ENCODE data around the gene PYGB.

PYGB gene

DNA sequence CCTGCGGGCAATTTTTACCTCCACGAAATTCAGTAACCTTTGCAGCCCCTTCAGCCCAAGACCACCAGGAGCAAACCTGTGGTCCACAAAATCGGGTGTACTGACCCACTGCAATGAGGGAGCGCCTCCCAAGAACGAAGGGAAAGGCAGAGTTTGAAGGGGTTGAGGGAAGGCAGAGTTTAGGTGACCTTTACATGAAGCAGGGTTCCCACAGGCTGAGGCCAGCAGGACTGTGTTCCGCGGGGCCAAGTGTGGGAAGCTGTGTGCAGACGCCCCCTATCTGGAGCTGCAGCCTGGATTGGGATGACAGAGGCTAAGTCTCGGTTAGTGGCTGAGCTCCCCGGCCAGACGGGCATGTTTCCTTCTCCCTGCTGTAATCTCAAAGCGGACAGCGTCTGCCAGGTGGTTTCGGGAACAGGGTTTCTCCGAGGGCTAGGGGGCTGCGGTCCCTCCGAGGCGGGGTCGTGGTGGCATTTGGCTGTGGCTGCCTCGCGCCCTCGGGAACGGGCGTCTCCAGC is 826 bp upstream of the PYGB start:
- Mint-ChIP-seq H3K36me3 (ENCODE audit: low read depth) (peaks cover 5% of the 10 kb centered on the region), H3K4me3 (peak overlapping the region; percentile 93), H3K9me3 (no peaks in the 10 kb centered on the region), H3K4me1 (ENCODE audit: low read depth) (peaks cover 46% of the 10 kb centered on the region), H3K27ac (peak overlapping the region; percentile 31), H3K27me3 (peaks cover 18% of the 10 kb centered on the region)

DNA sequence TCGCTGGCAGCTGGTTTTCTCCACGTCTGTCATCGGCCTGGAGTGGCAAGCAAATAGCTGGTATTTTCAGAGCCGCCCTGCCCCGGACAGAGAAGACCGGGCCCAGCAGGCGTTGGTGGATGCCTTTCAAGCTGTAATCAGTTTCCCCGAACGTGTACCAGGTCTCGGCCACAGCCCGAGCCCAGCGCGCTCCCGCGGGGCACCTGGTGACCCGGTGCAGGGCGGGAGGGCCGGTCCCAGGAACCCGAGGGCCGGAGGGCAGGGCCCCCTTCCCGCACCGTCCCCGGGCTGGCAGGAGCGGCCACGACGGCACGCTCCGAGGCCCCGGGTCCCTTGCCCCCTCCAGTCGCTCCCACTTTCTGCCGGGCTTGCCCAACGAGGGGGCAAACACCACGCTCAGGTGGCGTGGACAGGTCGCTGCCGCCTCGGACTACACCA is 348 bp upstream of the PYGB start:
- H3K4me1 Mint-ChIP-seq (ENCODE audit: low read depth), result peaks cover 50% of the 10 kb centered on the region
- H3K27ac Mint-ChIP-seq, result no peak overlapping the region
- H3K9me3 Mint-ChIP-seq, result no peaks in the 10 kb centered on the region
- H3K36me3 Mint-ChIP-seq (ENCODE audit: low read depth), result peaks cover 9% of the 10 kb centered on the region
- peaks cover 16% of the 10 kb centered on the region for H3K27me3 Mint-ChIP-seq
- H3K4me3 Mint-ChIP-seq, result peak overlapping the region; percentile 93

DNA sequence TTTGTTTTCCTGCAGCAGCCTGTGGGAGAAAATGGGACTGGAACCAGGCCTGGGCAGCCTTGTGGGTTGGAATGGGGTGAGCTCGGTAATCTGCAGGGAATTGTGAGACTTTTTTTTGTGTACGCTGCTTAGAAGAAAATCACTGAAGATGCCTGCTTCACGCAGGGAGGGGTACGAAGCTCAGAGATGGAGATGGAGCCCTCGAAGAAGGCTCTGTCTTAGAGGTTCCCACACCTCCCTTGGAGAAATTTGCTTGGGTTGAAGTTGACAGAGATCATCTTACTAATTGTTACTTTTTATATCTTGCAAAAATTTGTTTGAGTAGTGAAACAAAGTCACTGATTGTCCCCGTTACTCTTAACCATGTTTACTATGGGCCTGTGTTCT is 894 bp downstream of the PYGB start:
- Mint-ChIP-seq H3K27me3 (peaks cover 13% of the 10 kb centered on the region), H3K4me1 (ENCODE audit: low read depth) (peaks cover 61% of the 10 kb centered on the region), H3K4me3 (peak overlapping the region; percentile 93), H3K9me3 (no peaks in the 10 kb centered on the region), H3K36me3 (ENCODE audit: low read depth) (peaks cover 14% of the 10 kb centered on the region), H3K27ac (peak overlapping the region; percentile 86)

DNA sequence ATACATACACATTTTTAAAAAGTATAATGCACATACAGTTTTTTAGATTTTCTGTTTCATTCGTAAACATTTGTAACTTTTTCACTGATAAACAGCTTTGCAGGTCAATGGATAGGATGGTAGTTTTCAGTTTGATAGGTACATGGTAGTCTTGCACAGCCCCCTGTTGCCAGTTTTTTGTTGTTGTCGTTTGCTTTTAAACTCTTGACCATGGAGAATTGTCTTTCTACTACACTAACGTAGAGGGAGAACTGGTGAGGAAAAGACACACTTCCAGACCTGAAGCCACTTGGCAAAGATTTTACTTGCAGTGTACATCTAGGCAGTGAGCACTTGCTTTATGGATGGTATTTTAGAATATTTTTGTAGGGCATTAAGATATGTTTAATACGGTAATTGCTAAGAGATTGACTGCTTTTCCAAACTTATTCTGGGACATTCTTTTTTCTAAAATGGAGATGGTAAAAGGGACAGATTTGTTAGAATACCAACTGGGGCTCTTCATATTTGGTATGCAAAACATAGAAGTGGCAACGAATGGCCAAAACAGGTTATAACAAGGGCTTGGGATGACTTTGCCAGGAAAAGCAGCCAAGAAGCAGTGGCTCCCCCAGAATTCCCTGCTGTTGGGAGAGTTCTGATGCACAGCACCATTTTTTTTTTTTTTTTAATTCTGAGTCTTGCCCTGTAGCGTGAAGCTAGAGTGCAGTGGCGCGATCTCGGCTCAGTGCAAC is 1.5 kb downstream of the PYGB start:
- Mint-ChIP-seq H3K27me3 (peaks cover 13% of the 10 kb centered on the region), H3K27ac (peak overlapping the region; percentile 86), H3K36me3 (ENCODE audit: low read depth) (peaks cover 14% of the 10 kb centered on the region), H3K9me3 (no peaks in the 10 kb centered on the region), H3K4me3 (peak overlapping the region; percentile 93), H3K4me1 (ENCODE audit: low read depth) (peaks cover 61% of the 10 kb centered on the region)

DNA sequence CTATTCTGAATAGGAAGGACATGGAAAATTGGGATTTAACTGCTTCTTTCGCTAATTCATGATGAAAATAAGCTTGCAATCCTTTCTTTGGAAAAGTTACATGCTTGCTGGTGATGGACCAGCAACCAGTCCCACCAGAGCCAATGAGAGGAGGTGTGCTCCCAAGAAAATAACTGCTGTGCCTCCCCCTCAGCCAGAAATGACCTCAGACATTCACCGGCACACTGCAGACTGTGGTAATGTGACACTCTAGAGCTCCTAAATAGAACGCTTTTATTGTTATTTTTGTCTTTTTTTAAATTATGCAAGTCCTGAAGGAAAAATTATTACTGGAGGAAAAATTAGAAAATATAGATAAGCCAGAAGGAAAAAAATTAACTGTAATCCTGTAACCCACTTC is 2.6 kb downstream of the PYGB start:
- Mint-ChIP-seq H3K4me1 (ENCODE audit: low read depth) (peaks cover 61% of the 10 kb centered on the region), H3K4me3 (peak overlapping the region; percentile 93), H3K27ac (no peak overlapping the region)

DNA sequence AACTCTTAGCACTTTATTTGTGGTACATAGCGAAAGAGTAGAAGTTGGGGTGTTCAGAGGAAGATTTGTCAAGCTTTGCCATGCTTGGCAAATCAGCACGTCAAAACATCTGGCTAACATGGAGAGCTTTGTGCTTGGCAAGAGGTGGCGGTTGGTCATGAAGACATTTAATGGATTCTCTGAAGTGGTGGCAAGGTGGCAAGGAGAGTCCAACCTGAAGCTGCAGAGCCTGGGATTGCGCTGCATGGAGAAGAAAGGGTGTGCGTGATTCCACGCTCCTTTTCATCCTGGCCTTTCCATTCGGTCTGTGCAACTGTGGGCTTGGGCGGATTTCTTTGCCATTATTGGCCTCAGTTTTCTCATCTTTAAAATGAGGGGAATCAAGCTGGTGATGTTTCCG is 3.1 kb downstream of the PYGB start:
- H3K9me3 Mint-ChIP-seq, result no peaks in the 10 kb centered on the region
- peaks cover 10% of the 10 kb centered on the region for H3K27me3 Mint-ChIP-seq
- no peak overlapping the region for H3K27ac Mint-ChIP-seq
- no peak overlapping the region for H3K4me3 Mint-ChIP-seq
- H3K4me1 Mint-ChIP-seq (ENCODE audit: low read depth), result peaks cover 60% of the 10 kb centered on the region
- peaks cover 20% of the 10 kb centered on the region for H3K36me3 Mint-ChIP-seq (ENCODE audit: low read depth)

More for the DNA sequence above, 2.6 kb downstream of the PYGB start:
- H3K9me3 Mint-ChIP-seq, result no peaks in the 10 kb centered on the region
- H3K27me3 Mint-ChIP-seq, result peaks cover 10% of the 10 kb centered on the region
- peaks cover 20% of the 10 kb centered on the region for H3K36me3 Mint-ChIP-seq (ENCODE audit: low read depth)

DNA sequence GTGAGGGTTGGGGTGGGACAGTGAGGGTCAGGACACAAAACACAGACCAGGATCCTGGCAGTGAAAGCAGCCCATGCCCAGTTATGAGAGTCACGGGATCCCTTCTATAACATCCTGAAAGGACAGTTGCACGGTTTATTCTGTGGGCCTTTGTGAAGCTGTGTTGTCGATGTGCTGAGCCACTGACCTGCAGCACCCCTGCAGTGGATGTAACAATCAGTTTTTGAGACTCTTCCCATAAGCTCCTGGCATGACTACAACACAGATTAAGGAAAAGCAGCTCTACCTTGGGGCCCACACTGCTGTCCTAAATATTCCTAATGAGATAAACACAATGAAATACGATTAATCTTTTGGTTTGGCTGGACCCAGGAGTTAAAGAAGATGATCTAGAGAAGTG is 3.7 kb downstream of the PYGB start:
- Mint-ChIP-seq H3K27me3 (peaks cover 4% of the 10 kb centered on the region), H3K27ac (no peak overlapping the region), H3K36me3 (ENCODE audit: low read depth) (peaks cover 20% of the 10 kb centered on the region), H3K9me3 (no peaks in the 10 kb centered on the region), H3K4me3 (no peak overlapping the region), H3K4me1 (ENCODE audit: low read depth) (peaks cover 55% of the 10 kb centered on the region)

DNA sequence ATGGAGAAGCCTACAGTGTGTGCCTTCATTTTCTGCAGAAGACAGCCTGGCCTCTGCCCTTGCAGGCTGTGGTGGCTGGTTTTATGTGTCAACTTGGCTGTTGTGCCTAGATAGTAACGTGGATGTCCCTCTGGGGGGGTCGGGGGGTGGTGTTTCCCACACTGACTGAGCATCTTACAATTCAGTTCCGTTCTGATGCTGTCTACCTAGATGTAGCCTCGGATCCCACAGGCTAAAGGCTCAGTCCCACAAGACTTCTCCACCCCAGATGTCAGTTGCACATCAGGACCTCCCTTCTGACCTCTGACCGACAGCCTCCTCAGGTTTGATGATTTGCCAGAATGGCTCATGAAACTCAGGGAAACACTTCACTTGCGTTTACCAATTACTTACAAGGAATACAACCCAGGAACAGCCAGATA is 4.4 kb downstream of the PYGB start:
- H3K27ac Mint-ChIP-seq, result peak overlapping the region; percentile 52
- no peaks in the 10 kb centered on the region for H3K9me3 Mint-ChIP-seq
- H3K36me3 Mint-ChIP-seq (ENCODE audit: low read depth), result peaks cover 20% of the 10 kb centered on the region
- peaks cover 52% of the 10 kb centered on the region for H3K4me1 Mint-ChIP-seq (ENCODE audit: low read depth)
- no peak overlapping the region for H3K4me3 Mint-ChIP-seq
- H3K27me3 Mint-ChIP-seq, result no peaks in the 10 kb centered on the region

DNA sequence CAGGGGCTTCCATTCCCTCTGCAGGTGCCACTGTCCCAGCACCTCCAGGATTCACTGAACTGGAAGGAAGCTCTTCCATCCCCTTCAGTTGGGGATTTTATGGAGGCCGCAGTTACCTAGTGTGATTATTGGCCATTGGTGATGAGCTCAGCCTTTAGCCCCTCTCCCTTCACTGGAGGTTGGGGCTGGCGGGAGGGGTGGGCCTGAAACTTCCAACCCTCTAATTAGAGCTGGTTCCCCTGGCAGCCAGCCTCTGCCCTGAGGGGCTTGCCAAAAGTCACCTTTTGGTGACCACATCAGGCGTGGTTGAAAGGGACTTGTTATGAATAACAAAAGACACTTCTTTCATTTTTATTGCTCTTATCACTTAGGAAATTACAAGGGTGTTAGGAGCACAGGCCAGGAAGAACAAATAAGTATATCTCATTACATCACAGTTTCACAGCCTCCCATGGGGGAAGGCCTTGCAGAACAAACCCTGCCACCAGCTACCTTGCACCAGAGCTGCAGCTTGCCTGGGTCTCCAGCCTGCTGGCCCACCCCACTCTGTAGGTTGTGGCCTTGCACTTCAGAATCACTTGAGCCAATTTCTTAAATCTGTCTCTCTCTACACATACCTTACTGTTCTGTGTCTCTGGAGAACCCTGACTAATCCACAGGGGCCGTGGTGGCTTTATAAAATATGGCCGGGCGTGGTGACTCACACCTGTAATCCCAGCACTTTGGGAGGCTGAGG is 5.0 kb downstream of the PYGB start:
- peaks cover 20% of the 10 kb centered on the region for H3K36me3 Mint-ChIP-seq (ENCODE audit: low read depth)
- no peak overlapping the region for H3K4me3 Mint-ChIP-seq
- H3K27ac Mint-ChIP-seq, result peak overlapping the region; percentile 26
- peaks cover 55% of the 10 kb centered on the region for H3K4me1 Mint-ChIP-seq (ENCODE audit: low read depth)
- H3K9me3 Mint-ChIP-seq, result no peaks in the 10 kb centered on the region
- no peaks in the 10 kb centered on the region for H3K27me3 Mint-ChIP-seq

DNA sequence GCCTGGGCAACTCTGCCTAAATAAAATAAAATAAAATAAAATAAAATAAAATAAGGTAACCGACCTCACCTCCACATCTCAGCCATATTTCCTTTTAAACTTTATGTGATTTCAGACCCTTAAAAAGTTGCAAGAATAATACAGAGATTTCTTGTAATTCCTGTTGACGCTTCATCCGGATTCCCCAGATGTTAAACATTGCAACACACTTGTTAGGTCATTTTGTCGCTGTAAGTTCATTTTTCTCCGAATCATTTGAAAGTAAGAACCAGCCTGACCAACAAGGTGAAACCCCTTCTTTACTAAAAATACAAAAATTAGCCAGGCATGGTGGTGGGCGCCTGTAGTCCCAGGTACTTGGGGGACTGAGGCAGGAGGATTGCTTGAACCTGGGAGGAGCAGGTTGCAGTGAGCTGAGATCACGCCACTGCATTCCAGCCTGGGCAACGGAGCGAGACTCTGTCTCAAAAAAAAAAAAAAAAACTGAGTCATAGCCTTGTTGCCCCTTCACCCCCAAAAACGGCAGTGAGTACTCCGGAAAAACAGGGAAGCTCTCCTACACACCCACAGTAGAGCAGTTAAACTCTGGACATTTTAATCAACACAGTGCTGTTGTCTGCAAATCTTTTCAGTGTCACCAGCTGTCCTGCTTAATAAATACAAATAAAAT is 5.9 kb downstream of the PYGB start:
- Mint-ChIP-seq H3K9me3 (no peaks in the 10 kb centered on the region), H3K27me3 (no peaks in the 10 kb centered on the region), H3K4me3 (no peak overlapping the region), H3K27ac (no peak overlapping the region), H3K36me3 (ENCODE audit: low read depth) (peaks cover 22% of the 10 kb centered on the region), H3K4me1 (ENCODE audit: low read depth) (peaks cover 63% of the 10 kb centered on the region)

DNA sequence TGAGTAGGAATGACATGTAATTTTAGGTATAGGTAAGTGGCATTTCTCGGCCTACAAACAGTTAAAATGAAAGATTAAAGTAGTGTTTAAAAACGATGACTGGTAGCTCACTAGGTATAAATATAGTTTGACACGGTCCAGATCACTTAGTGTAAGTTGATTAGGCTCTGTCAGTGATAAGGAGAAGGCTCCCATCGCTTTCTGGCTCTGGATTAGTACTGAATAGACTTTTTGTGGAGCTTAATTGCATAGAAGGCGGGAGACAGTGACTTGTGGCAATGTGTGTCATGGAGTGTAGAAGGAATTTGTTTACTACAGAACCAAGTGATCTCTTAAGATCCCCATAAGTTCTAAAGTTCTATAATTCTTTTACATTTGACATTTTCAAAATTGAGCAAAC is 6.7 kb downstream of the PYGB start:
- Mint-ChIP-seq H3K27me3 (no peaks in the 10 kb centered on the region), H3K36me3 (ENCODE audit: low read depth) (peaks cover 29% of the 10 kb centered on the region), H3K27ac (no peak overlapping the region), H3K4me3 (no peak overlapping the region), H3K4me1 (ENCODE audit: low read depth) (peaks cover 63% of the 10 kb centered on the region), H3K9me3 (no peaks in the 10 kb centered on the region)

DNA sequence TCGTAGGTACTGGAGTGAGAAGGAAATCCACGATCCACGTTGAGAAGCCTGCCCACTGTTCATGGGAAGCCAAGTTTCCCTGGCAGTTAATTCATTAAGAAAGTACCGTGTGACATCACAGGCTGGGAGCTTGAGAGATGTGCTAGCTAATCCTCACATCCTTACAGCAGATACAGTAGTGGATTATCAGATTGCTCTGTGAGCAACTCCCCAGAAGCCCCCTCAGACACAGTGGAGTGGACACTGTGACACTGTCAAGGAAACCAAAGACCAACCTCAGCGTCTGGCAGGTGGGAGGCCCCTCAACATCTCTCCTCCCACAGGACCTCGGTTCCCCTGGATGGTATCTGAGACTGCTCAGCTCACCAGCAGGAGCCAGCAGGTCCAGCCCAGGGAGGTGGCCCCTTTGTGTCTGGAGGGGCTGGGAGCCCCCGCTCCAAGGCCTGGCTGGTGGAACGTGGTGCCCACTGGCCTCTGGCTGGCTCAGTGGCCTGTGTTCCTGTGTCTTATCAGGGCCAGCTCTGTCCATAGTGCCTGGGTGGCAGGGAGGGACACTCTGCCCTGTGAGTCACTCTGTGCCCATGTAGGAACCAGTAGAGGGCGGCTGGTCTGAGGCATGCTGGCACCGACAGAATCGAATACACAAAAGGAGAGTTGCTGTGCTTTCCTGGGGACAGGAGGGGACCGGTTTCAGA is 7.2 kb downstream of the PYGB start:
- Mint-ChIP-seq H3K4me1 (ENCODE audit: low read depth) (peaks cover 63% of the 10 kb centered on the region), H3K27ac (no peak overlapping the region), H3K27me3 (no peaks in the 10 kb centered on the region), H3K9me3 (no peaks in the 10 kb centered on the region), H3K36me3 (ENCODE audit: low read depth) (peaks cover 35% of the 10 kb centered on the region), H3K4me3 (no peak overlapping the region)

DNA sequence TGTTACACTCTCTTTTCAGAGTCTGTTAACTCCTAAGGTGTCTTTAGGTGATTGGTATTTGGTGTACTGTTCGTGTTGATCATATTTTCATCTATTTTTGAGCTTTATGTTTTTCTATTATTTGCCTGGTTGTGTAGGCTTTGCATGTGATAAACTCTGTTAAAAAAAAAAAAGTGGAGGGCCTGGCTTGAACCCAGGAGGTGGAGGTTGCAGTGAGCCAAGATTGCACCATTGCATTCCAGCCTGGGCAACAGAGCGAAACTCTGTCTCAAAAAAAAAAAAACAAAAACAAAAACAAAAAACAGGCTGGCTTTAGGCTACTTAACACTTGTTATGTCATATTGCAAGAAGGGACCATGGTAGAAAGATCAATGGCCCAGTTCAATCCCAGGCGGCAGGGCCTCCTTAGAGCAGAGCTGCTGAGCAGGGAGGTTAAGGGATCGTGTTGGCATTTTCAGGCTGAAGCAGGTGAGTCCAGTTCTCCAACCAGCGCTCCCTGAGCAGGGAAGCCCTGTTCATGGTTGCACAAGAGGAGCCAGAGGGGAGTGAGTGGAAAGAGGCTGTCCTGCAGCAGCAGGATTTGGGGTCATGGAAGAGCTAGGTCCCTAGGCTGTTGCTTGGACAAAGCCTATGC is 8.5 kb downstream of the PYGB start:
- Mint-ChIP-seq H3K27ac (no peak overlapping the region), H3K9me3 (no peaks in the 10 kb centered on the region), H3K4me1 (ENCODE audit: low read depth) (peaks cover 64% of the 10 kb centered on the region), H3K27me3 (no peaks in the 10 kb centered on the region), H3K4me3 (no peak overlapping the region), H3K36me3 (ENCODE audit: low read depth) (peaks cover 40% of the 10 kb centered on the region)

DNA sequence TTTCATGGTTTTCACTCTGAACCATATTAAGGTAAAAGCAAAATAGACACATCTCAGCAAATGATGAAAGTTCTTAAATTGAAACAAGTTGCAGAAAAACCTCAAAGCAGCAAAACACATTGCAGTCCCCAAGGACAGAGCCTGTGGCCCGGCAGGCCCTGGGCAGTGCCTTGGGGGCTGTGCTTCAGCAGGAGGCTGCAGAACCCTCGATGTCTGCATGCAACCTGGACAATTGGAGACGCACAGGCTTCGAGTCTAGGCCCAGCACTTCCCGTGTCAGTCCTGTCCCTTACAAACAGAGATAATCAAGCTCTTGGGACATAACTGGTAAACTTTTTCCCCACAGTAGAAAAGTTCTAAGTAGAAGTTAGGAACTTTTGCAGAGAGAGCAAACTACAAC is 9.2 kb downstream of the PYGB start:
- no peak overlapping the region for H3K4me3 Mint-ChIP-seq
- peaks cover 56% of the 10 kb centered on the region for H3K4me1 Mint-ChIP-seq (ENCODE audit: low read depth)
- H3K9me3 Mint-ChIP-seq, result no peaks in the 10 kb centered on the region
- no peak overlapping the region for H3K27ac Mint-ChIP-seq
- H3K36me3 Mint-ChIP-seq (ENCODE audit: low read depth), result peaks cover 46% of the 10 kb centered on the region
- H3K27me3 Mint-ChIP-seq, result no peaks in the 10 kb centered on the region

Measured in stimulated activated naive CD8-positive, alpha-beta T cell treated with anti-CD3 and anti-CD28 coated beads, Interleukin-15, Interleukin-2, amounts not matched to agents 100 ng/mL and 50 ng/mL, for 24 hours (primary cell).